ENCODE results near the gene GPATCH2L.

GPATCH2L gene

GRCh38 chr14:76204461-76205230, 52.9 kb downstream of the GPATCH2L start:
- no peak for DNase-seq (ENCODE audit: low spot score)
- ChIA-PET POLR2A (ENCODE audit: low non-redundant PET) (no interaction called here), CTCF (interaction anchor here (0.6 kb wide), 1 partner anchor 362 kb away, joined by 3 read pairs; no protein-coding TSS in a partner anchor)
- no peak overlapping the region for H3K27ac ChIP-seq
- TF ChIP-seq CTCF (conservative IDR thresholded peaks at IDR 0.05; ENCODE audit: low read depth), result no peak

- H3K27ac ChIP-seq, result no peak overlapping the region
- POLR2A ChIA-PET (ENCODE audit: low non-redundant PET), result no interaction called here
- TF ChIP-seq CTCF (conservative IDR thresholded peaks at IDR 0.05; ENCODE audit: low read depth), result no peak
- DNase-seq (ENCODE audit: low spot score), result no peak
- CTCF ChIA-PET, result no interaction called here
These were observed 54.0 kb downstream of the GPATCH2L start for GRCh38 chr14:76205708-76206107.

GRCh38 chr14:76208340-76208739, 56.6 kb downstream of the GPATCH2L start:
- CTCF ChIA-PET, result no interaction called here
- POLR2A ChIA-PET (ENCODE audit: low non-redundant PET), result no interaction called here
- no peak for DNase-seq (ENCODE audit: low spot score)
- no peak for TF ChIP-seq CTCF (conservative IDR thresholded peaks at IDR 0.05; ENCODE audit: low read depth)
- H3K27ac ChIP-seq, result no peak overlapping the region

GRCh38 chr14:76212242-76212641, 60.5 kb downstream of the GPATCH2L start:
- CTCF ChIA-PET, result no interaction called here
- DNase-seq (ENCODE audit: low spot score), result no peak
- H3K27ac ChIP-seq, result no peak overlapping the region
- no peak for TF ChIP-seq CTCF (conservative IDR thresholded peaks at IDR 0.05; ENCODE audit: low read depth)
- POLR2A ChIA-PET (ENCODE audit: low non-redundant PET), result no interaction called here

- no peak for DNase-seq (ENCODE audit: low spot score)
- TF ChIP-seq CTCF (conservative IDR thresholded peaks at IDR 0.05; ENCODE audit: low read depth), result no peak
- H3K27ac ChIP-seq, result no peak overlapping the region
- ChIA-PET POLR2A (ENCODE audit: low non-redundant PET) (no interaction called here), CTCF (no interaction called here)
These were observed 65.5 kb downstream of the GPATCH2L start for GRCh38 chr14:76217179-76217578.

- no peak for TF ChIP-seq CTCF (conservative IDR thresholded peaks at IDR 0.05; ENCODE audit: low read depth)
- H3K27ac ChIP-seq, result no peak overlapping the region
- ChIA-PET CTCF (no interaction called here), POLR2A (ENCODE audit: low non-redundant PET) (no interaction called here)
- DNase-seq (ENCODE audit: low spot score), result no peak
These were observed 66.9 kb downstream of the GPATCH2L start for GRCh38 chr14:76218662-76219061.
